ENCODE results near the gene THOC6.
A peak's percentile ranks its signal among the peaks of the same experiment; 100 is the strongest.

DNA sequence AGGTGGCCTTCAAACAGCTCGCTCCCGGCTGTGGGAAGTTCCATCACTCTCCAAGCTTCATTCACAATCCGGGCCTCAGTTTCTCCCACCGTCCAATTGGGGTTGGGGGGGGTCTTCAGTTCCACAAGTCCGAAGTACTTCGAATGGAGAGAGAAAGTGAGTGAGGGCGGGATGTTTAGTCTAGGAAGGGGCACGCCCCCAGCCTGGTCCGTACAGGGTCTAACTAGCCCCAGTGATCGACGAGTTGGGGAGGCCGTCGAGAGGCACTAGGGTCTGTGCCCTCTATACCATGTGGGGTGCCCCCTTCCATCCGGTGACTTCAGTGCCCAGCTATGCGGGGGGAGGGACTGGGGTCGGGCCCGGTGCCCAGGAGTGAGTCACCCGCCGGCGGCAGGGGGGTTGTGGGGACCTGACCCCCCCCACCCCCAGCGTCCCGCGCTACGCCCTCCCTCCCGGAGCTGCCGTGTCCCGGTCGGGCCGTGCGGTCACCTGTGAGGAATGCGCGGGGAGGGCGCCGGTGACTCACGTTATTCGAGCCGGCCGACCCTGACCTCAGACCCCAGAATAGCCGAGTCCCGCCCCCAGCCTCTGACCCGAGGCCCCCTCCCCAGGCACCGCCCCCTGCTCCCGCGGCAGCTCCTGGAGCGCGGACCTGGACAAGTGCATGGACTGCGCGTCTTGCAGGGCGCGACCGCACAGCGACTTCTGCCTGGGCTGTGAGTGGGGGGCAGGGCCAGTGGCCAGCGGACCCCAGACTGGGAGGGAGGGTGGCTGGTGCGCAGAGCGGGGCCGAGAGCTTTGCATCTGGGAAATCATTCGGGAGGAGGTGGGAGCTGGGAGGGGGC, 3.0 kb upstream of the THOC6 start:
- TF ChIP-seq CTCF (IDR thresholded peaks at IDR 0.05): no peak
- TF ChIP-seq POLR2A (IDR thresholded peaks at IDR 0.05): peak; percentile 63
